AG09319 (cell line): ENCODE measurements around the gene TAB2.
"Not testable (repeated sequence)": the region's sequence is repeated elsewhere in the genome, so short reads cannot be mapped to it uniquely, and the experiment has no call there.

Experiments
- DNase-seq: peaks from one replicate; pipeline ENCODE4 v3.0.0-alpha.2; 2010; ENCODE audit warnings: low read depth; ENCODE audit errors: extremely low read depth
- TF ChIP-seq, protein P1 (sequence below): IDR thresholded peaks from 2 replicates; pipeline ENCODE4 v1.5.1; 2011; ENCODE audit warnings: low read depth, mild to moderate bottlenecking, inconsistent platforms, low read length, moderate library complexity

The TAB2 gene

DNA sequence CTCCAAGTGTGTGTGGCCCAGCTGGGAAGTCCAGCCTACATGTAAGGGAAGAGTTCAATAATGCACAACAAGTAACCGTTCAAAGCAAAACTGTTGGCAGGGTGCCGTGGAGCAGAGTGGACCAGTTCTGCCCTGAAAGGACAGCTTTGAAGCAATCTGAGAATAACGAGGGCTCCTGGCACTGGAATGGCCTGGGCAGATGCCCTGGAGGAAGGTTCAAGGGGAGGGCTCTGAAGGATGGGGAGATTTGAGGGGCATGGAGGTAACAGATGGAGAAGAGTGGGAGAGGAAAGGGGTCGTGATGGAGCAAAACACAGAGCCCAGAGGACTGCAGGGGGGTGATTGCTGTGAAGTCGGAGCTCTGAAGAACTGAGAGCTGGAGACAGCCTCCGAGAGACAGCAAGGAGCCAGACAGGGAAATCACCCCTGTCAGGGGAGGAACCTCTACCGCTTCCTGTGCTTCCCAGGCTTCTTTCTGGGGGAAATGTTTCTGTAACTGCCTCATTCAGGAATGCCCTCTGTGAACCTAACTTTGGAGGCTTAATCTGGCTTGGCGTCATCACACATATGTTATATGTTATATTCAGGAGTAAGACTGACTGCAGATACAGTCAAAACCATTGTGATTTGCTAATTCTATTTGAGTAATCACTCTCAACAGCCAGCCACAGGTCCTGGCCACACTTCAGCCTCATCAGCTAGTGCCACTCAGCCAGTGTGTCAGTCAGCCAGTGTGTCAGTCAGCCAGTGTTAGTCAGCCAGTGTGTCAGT is 126.1 kb downstream of the TAB2 start:
- DNase-seq, result no peak
- TF ChIP-seq, protein P1, sequence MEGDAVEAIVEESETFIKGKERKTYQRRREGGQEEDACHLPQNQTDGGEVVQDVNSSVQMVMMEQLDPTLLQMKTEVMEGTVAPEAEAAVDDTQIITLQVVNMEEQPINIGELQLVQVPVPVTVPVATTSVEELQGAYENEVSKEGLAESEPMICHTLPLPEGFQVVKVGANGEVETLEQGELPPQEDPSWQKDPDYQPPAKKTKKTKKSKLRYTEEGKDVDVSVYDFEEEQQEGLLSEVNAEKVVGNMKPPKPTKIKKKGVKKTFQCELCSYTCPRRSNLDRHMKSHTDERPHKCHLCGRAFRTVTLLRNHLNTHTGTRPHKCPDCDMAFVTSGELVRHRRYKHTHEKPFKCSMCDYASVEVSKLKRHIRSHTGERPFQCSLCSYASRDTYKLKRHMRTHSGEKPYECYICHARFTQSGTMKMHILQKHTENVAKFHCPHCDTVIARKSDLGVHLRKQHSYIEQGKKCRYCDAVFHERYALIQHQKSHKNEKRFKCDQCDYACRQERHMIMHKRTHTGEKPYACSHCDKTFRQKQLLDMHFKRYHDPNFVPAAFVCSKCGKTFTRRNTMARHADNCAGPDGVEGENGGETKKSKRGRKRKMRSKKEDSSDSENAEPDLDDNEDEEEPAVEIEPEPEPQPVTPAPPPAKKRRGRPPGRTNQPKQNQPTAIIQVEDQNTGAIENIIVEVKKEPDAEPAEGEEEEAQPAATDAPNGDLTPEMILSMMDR, result no peak

DNA sequence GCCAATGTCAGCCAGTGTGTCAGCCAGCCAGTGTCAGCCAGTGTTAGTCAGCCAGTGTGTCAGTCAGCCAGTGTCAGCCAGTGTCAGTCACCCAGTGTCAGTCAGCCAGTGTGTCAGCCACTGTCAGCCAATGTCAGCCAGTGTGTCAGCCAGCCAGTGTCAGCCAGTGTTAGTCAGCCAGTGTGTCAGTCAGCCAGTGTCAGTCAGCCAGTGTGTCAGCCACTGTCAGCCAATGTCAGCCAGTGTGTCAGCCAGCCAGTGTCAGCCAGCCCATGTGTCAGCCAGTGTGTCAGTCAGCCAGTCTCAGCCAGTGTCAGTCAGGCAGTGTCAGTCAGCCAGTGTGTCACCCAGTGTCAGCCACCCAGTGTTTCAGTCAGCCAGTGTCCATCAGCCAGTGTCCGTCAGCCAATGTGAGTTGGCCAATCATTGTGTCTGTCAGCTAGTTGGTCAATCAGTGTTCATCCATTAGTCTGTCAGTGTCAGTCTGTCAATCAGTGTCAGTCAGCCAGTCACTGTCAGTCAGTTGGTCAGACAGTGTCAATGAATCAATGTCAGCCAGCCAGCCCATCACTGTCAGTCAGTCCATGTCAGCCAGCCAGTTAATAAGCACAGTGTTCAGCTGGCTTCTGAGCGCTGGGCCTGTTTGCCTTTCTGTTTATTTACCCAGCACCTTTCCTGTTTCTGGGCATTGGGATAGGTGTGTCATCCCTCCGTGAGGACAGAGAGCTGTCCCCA is 127.0 kb downstream of the TAB2 start:
- not testable (repeated sequence) for DNase-seq

DNA sequence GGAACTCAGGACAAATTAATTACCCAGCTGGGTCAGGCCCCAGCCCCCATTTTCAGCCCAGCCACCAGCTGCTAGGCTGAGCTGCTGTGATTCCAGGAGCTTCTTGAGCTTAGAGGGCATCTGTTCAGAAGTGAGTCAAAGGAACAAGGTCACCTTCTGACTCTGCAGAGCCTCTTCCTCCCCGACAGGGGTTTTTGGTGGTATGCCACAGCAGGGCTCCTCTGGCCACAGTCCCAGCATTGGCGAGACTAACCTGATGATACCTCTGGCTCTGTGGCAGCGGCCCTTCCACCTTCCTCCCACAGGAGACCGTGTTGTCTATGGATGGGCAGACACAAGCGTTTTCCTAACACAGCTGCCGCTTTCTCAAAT is 127.6 kb downstream of the TAB2 start:
- TF ChIP-seq, protein P1, result no peak
- DNase-seq, result no peak

DNA sequence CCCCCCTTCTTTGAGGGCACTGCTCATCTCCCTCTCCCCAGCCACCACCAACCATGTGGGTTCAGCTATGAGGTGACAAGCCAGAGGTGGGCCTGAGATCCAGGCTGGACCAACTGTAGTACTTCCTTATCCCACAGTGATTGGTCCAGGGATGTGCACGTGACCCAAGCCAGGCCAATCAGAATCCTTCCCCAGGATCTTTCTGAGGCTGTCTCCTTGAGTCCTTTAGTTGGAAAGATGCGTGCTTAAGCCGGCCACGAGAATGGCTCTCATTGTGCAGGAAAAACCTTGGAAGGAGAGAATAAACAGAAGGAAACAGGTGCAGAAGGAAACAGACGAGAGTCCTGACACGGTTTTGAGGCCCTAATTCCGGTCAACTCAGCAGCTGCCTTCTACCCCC is 128.1 kb downstream of the TAB2 start:
- DNase-seq, result no peak
- TF ChIP-seq, protein P1, result no peak

DNA sequence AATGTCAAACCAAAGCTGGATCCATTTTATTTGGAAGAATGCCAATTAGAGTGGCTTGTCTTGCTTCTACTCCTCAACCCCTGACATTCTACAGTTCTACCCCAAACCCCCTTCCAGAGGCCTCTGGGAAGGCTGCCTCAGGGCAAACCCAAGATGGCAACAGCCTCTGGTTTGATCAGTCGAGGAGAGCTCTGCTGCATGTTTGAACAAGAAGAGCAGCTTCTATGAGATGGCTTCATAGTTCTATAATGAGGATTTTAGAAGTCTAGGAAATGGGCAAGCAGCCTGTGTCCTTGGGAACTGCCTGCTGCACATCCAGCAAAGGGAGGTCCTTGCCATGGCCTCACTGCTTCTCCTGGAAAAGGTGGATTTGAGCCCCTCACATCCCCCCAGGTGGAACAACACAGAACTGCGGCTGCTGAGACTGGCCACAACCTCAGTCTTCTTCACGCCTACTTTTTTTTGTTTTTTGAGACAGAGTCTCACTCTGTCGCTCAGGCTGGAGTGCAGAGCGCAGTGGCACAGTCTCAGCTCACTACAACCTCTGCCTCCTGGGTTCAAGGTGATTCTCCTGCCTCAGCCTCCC is 129.4 kb downstream of the TAB2 start:
- DNase-seq, result no peak
- TF ChIP-seq, protein P1, result no peak

DNA sequence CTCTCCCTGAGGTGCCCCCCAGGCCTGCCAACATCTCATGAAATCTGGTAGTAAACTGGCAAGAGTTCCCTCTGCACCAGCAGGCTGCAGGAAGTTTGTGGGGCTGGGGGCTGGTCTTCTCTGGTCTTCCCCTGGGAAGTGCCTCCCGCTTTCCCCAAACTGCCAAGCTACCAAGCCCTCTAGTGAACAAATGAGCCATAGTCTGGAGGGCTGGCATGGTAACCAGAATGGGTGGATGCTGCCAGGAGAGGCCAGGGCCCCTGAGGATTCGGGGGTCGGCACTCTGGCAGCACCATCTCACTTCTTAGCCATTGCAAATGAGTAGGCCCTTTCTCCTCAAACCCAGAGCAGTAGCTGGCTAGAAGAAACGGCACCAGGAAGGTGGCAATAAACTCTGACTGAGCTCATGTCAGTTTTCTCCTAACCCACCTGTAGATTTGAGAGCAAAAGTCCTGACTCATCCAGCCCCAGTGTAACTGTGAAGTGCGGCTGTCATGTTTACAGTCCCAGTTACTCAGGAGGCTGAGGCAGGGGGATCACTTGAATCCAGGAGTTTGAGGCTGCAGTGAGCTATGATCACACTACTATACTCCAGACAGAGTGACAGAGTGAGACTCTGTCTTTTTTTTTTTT is 131.4 kb downstream of the TAB2 start:
- TF ChIP-seq, protein P1, result no peak
- DNase-seq, result no peak

DNA sequence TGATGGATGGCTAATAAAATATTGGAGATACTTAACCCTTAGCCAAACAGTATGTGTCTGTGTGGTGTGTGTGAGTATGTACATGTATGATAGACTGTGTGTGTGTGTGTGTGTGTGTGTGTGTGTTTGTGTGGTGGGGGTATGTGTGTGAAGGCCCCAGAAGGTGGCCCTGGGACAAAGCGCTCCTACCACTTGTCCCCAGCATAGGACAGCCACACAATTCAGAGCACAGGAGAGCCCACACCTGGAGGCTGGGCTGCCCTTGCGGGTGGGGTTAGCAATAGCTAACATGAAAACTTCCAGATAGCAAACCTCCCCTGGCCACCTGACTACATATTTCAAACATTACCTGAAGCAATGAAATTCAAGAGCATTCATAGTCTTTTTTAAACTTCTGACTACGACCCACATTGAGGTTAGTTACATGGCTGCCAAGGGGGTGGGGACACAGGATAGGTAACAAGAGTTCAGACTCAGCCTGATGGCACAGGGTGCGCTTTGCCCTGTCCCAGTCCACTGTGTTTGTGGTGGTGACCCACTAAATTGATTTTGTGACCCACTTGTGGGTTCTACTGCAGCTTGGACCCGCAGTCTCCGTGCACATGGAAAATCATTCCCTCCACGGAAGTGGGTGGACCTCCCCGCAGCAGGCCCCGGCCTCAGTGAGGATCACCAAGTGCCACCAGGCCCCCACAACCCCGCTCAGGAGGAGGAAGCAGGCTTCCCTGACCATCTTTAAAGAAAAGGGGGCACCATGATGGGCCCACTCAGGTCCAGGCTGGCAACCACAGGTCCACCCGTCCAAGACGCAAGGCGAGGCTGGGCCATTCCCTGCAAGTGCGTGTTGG is 132.5 kb downstream of the TAB2 start:
- no peak for DNase-seq
- TF ChIP-seq, protein P1, result no peak
